ENCODE data around the gene USP2. TPM values are rescaled to one million over a fixed set of nuclear protein-coding genes. Genes with fewer than 3 reads are reported as not detected.

The USP2 gene
- polyA plus RNA-seq, 1 donor = 62.9 TPM

- no peak for DNase-seq (ENCODE audit: low read depth)
Measured at GRCh38 chr11:119342023-119342300, 39.5 kb downstream of the USP2 start.

GRCh38 chr11:119341222-119342022 is 40.1 kb downstream of the USP2 start:
- no peak for DNase-seq (ENCODE audit: low read depth)

- no peak for DNase-seq (ENCODE audit: low read depth)
Measured at GRCh38 chr11:119340335-119341221, 40.9 kb downstream of the USP2 start, which contains the start of gene C1QTNF5. C1QTNF5 (minus strand) TSS chr11:119340883; CDS start chr11:119340397, 486 bp downstream.

GRCh38 chr11:119339589-119340334 is 41.7 kb downstream of the USP2 start:
- DNase-seq (ENCODE audit: low read depth) = no peak

- DNase-seq (ENCODE audit: low read depth) = no peak
Measured at GRCh38 chr11:119338965-119339588, 42.4 kb downstream of the USP2 start.

- no peak for DNase-seq (ENCODE audit: low read depth)
Measured at GRCh38 chr11:119338318-119338890, 43.1 kb downstream of the USP2 start.

- DNase-seq (ENCODE audit: low read depth) = no peak
Measured at GRCh38 chr11:119337581-119338317, 43.7 kb downstream of the USP2 start.

- no peak for DNase-seq (ENCODE audit: low read depth)
Measured at GRCh38 chr11:119336744-119337469, 44.6 kb downstream of the USP2 start.

GRCh38 chr11:119335655-119336543 is 45.6 kb downstream of the USP2 start:
- DNase-seq (ENCODE audit: low read depth) = no peak

GRCh38 chr11:119335091-119335654 is 46.3 kb downstream of the USP2 start:
- no peak for DNase-seq (ENCODE audit: low read depth)

GRCh38 chr11:119334174-119334930 is 47.1 kb downstream of the USP2 start, which contains the start of gene RNF26:
RNF26 (plus strand) TSS chr11:119334527; CDS start chr11:119335123, 596 bp downstream.
- DNase-seq (ENCODE audit: low read depth) = peak; percentile 98

- DNase-seq (ENCODE audit: low read depth) = no peak
Measured at GRCh38 chr11:119332111-119332765, 49.3 kb downstream of the USP2 start.

GRCh38 chr11:119330237-119330636 is 51.3 kb downstream of the USP2 start:
- DNase-seq (ENCODE audit: low read depth) = no peak

- no peak for DNase-seq (ENCODE audit: low read depth)
Measured at GRCh38 chr11:119329320-119329719, 52.2 kb downstream of the USP2 start.

- DNase-seq (ENCODE audit: low read depth) = no peak
Measured at GRCh38 chr11:119324189-119324588, 57.3 kb downstream of the USP2 start.

- no peak for DNase-seq (ENCODE audit: low read depth)
Measured at GRCh38 chr11:119323532-119324033, 57.9 kb downstream of the USP2 start.

Data from forelimb muscle (tissue), 1 donor.